ENCODE measurements around the gene FHOD3. TPM values are rescaled to one million over a fixed set of nuclear protein-coding genes. Genes with fewer than 3 reads are reported as not detected.

FHOD3 gene
- total RNA-seq, 6 experiments from 2014 or later, result 0.44 to 1.2 (median 0.62) TPM

- WGBS (ENCODE audit: insufficient coverage, low coverage, low lambda C conversion rate, missing lambda C conversion rate), result 80% methylated on average over 6 of the region's 6 CpGs
- no peak for DNase-seq
These were observed 356.4 kb downstream of the FHOD3 start for GRCh38 chr18:36653870-36654269.

GRCh38 chr18:36655074-36655473 lies 357.6 kb downstream of the FHOD3 start:
- ATAC-seq, result no peak
- Histone ChIP-seq H3K27me3 (no peaks in the 10 kb centered on the region), H3K4me3 (no peak overlapping the region), H3K27ac (no peak overlapping the region), H3K4me1 (no peaks in the 10 kb centered on the region), H3K9me3 (no peaks in the 10 kb centered on the region), H3K36me3 (no peaks in the 10 kb centered on the region)
- DNase-seq, result no peak
- WGBS (ENCODE audit: insufficient coverage, low coverage, low lambda C conversion rate, missing lambda C conversion rate), result 49% methylated on average over 6 of the region's 6 CpGs
- intact Hi-C loops (cut with DNase I), result no loop called here
- TF ChIP-seq POLR2A (IDR thresholded peaks at IDR 0.05), result no peak
- TF ChIP-seq CTCF (IDR thresholded peaks at IDR 0.05), result no peak

More at GRCh38 chr18:36653870-36654269, 356.4 kb downstream of the FHOD3 start:
- intact Hi-C loops (cut with DNase I), result no loop called here
- H3K4me3 ChIP-seq, result no peak overlapping the region
- H3K27me3 ChIP-seq, result no peaks in the 10 kb centered on the region
- H3K27ac ChIP-seq, result no peak overlapping the region
- no peak for ATAC-seq
- no peak for TF ChIP-seq CTCF (IDR thresholded peaks at IDR 0.05)
- no peak for TF ChIP-seq POLR2A (IDR thresholded peaks at IDR 0.05)
- no peaks in the 10 kb centered on the region for H3K9me3 ChIP-seq
- H3K36me3 ChIP-seq, result no peaks in the 10 kb centered on the region
- H3K4me1 ChIP-seq, result no peaks in the 10 kb centered on the region

GRCh38 chr18:36655930-36656329 lies 358.4 kb downstream of the FHOD3 start:
- Histone ChIP-seq H3K4me3 (no peak overlapping the region), H3K36me3 (no peaks in the 10 kb centered on the region), H3K4me1 (no peaks in the 10 kb centered on the region), H3K9me3 (no peaks in the 10 kb centered on the region), H3K27ac (no peak overlapping the region), H3K27me3 (no peaks in the 10 kb centered on the region)
- DNase-seq (no peak), ATAC-seq (no peak)
- 34% methylated on average over 4 of the region's 4 CpGs for WGBS (ENCODE audit: insufficient coverage, low coverage, low lambda C conversion rate, missing lambda C conversion rate)
- TF ChIP-seq CTCF (IDR thresholded peaks at IDR 0.05) (no peak), POLR2A (IDR thresholded peaks at IDR 0.05) (no peak)
- intact Hi-C loops (cut with DNase I), result no loop called here

GRCh38 chr18:36658611-36659010 lies 361.1 kb downstream of the FHOD3 start:
- Histone ChIP-seq H3K36me3 (no peaks in the 10 kb centered on the region), H3K27ac (no peak overlapping the region), H3K4me1 (no peaks in the 10 kb centered on the region), H3K27me3 (no peaks in the 10 kb centered on the region), H3K4me3 (no peak overlapping the region), H3K9me3 (no peaks in the 10 kb centered on the region)
- intact Hi-C loops (cut with DNase I), result no loop called here
- DNase-seq (no peak), ATAC-seq (no peak)
- WGBS (ENCODE audit: insufficient coverage, low coverage, low lambda C conversion rate, missing lambda C conversion rate), result 75% methylated on average over 1 of the region's 1 CpG
- no peak for TF ChIP-seq CTCF (IDR thresholded peaks at IDR 0.05)
- TF ChIP-seq POLR2A (IDR thresholded peaks at IDR 0.05), result no peak

GRCh38 chr18:36660311-36660710 lies 362.8 kb downstream of the FHOD3 start:
- DNase-seq, result no peak
- WGBS (ENCODE audit: insufficient coverage, low coverage, low lambda C conversion rate, missing lambda C conversion rate), result 83% methylated on average over 7 of the region's 7 CpGs
- Histone ChIP-seq H3K4me3 (no peak overlapping the region), H3K4me1 (no peaks in the 10 kb centered on the region), H3K27me3 (no peaks in the 10 kb centered on the region), H3K9me3 (no peaks in the 10 kb centered on the region), H3K36me3 (no peaks in the 10 kb centered on the region), H3K27ac (no peak overlapping the region)
- ATAC-seq, result no peak
- no peak for TF ChIP-seq POLR2A (IDR thresholded peaks at IDR 0.05)
- TF ChIP-seq CTCF (IDR thresholded peaks at IDR 0.05), result no peak
- intact Hi-C loops (cut with DNase I), result no loop called here
